CD14-positive monocyte (primary cell): Measurements from ENCODE around the gene STXBP2. TPM values are rescaled to one million over a fixed set of nuclear protein-coding genes. Genes with fewer than 3 reads are reported as not detected.
A peak's percentile ranks its signal among the peaks of the same experiment; 100 is the strongest.

ENCODE experiments used
- DNase-seq, 3 donors: peaks; one replicate each; pipeline ENCODE4 v3.0.0-alpha.2; 2011 to 2022
- H2AFZ ChIP-seq: 2 replicates; pipeline ENCODE4 v1.6.0; 2012; ENCODE audit warnings: mild to moderate bottlenecking, low read depth, low read length, inconsistent platforms; ENCODE audit not compliant: insufficient read depth, poor library complexity, severe bottlenecking
- H3K27ac ChIP-seq, 2 donors: 1 replicate in 1 of 2; 2 replicates in 1 of 2; pipeline ENCODE4 v1.5.1; 2012 to 2013; ENCODE audit warnings: low read length in 2 of 2, control low read depth in 1 of 2, inconsistent platforms in 1 of 2, low read depth in 1 of 2, mild to moderate bottlenecking in 1 of 2
- H3K27me3 ChIP-seq, 2 donors: one replicate each; pipeline versions ENCODE4 v1.6.0 to v1.6.1; 2011 to 2013; ENCODE audit warnings: low read length in 2 of 2; ENCODE audit not compliant: control insufficient read depth in 2 of 2, insufficient read depth in 2 of 2
- H3K36me3 ChIP-seq, 2 donors: replicated peaks in 1 of 2; 1 replicate in 1 of 2; 2 replicates in 1 of 2; pipeline versions ENCODE4 v1.5.1 to v1.6.1; 2012 to 2013; ENCODE audit warnings: low read length in 2 of 2, control low read depth in 1 of 2, inconsistent platforms in 1 of 2, mild to moderate bottlenecking in 1 of 2; ENCODE audit not compliant: insufficient read depth in 2 of 2, control insufficient read depth in 1 of 2
- H3K4me1 ChIP-seq, 2 donors: 1 replicate in 1 of 2; 2 replicates in 1 of 2; pipeline versions ENCODE4 v1.5.1 to v1.6.1; 2012 to 2013; ENCODE audit warnings: low read length in 2 of 2, control low read depth in 1 of 2, inconsistent platforms in 1 of 2, mild to moderate bottlenecking in 1 of 2, moderate library complexity in 1 of 2; ENCODE audit not compliant: insufficient read depth in 2 of 2, control insufficient read depth in 1 of 2
- H3K4me2 ChIP-seq: replicated peaks from 2 replicates; pipeline ENCODE3; 2012; ENCODE audit warnings: low read length, moderate library complexity, mild to moderate bottlenecking; ENCODE audit not compliant: poor library complexity, severe bottlenecking; ENCODE audit errors: extremely low read depth
- H3K4me3 ChIP-seq, 3 experiments: fragments of 200-600 bp in 1 of 3; sonication (generic) in 1 of 3; replicated peaks in 1 of 3; 1 replicate in 2 of 3; 2 replicates in 1 of 3; pipeline ENCODE4 v1.5.1; 2011 to 2013; ENCODE audit warnings: low read length in 3 of 3, mild to moderate bottlenecking in 3 of 3, control low read depth in 2 of 3, low read depth in 2 of 3, inconsistent platforms in 1 of 3, moderate library complexity in 1 of 3
- H3K79me2 ChIP-seq: 2 replicates; pipeline ENCODE4 v1.6.0; 2012; ENCODE audit warnings: mild to moderate bottlenecking, control low read depth, inconsistent platforms, low read length, moderate library complexity; ENCODE audit not compliant: insufficient read depth
- H3K9ac ChIP-seq: 2 replicates; pipeline ENCODE4 v1.6.0; 2017; ENCODE audit warnings: low read length, mild to moderate bottlenecking; ENCODE audit not compliant: insufficient read depth, poor library complexity, severe bottlenecking
- H3K9me3 ChIP-seq, 2 donors: replicated peaks in 1 of 2; 1 replicate in 1 of 2; 2 replicates in 1 of 2; pipeline versions ENCODE4 v1.5.1 to v1.6.1; 2012 to 2013; ENCODE audit warnings: low read length in 2 of 2, control low read depth in 1 of 2; ENCODE audit not compliant: control insufficient read depth in 1 of 2, insufficient read depth in 1 of 2
- H4K20me1 ChIP-seq: 2 replicates; pipeline ENCODE4 v1.6.0; 2012; ENCODE audit warnings: mild to moderate bottlenecking, low read length, control low read depth, moderate library complexity; ENCODE audit not compliant: insufficient read depth
- H3K27ac Mint-ChIP-seq, 7 donors: one replicate each; pipeline ENCODE4 v1.8.0; 2020; ENCODE audit warnings: mild to moderate bottlenecking in 7 of 7, mixed read lengths in 7 of 7, moderate library complexity in 6 of 7, inconsistent platforms in 2 of 7
- H3K27me3 Mint-ChIP-seq, 3 donors: one replicate each; pipeline ENCODE4 v1.8.0; 2021 to 2022; ENCODE audit warnings: low read depth in 3 of 3, mild to moderate bottlenecking in 3 of 3, mixed read lengths in 3 of 3, moderate library complexity in 3 of 3, inconsistent platforms in 1 of 3
- H3K36me3 Mint-ChIP-seq, 2 donors: one replicate each; pipeline ENCODE4 v1.8.0; 2020; ENCODE audit warnings: mixed read lengths in 2 of 2, inconsistent platforms in 1 of 2, mild to moderate bottlenecking in 1 of 2
- H3K4me1 Mint-ChIP-seq: one replicate; pipeline ENCODE4 v1.8.0; 2020; ENCODE audit warnings: mild to moderate bottlenecking, mixed read lengths
- H3K4me3 Mint-ChIP-seq, 2 donors: one replicate each; pipeline ENCODE4 v1.8.0; 2020; ENCODE audit warnings: mild to moderate bottlenecking in 2 of 2, mixed read lengths in 2 of 2, moderate library complexity in 1 of 2
- H3K9me3 Mint-ChIP-seq, 7 donors: one replicate each; pipeline ENCODE4 v1.8.0; 2020 to 2022; ENCODE audit warnings: mixed read lengths in 7 of 7, mild to moderate bottlenecking in 6 of 7, moderate library complexity in 6 of 7, inconsistent platforms in 2 of 7
- CTCF ChIP-seq: fragments of 200-600 bp; IDR thresholded peaks from one replicate; pipeline ENCODE4 v1.8.0; 2022; ENCODE audit warnings: antibody characterized with exemption, mild to moderate bottlenecking
- WGBS: methylation state at CpG from one replicate; pipeline ENCODE4 v1.1.5; 2013; ENCODE audit warnings: missing lambda C conversion rate; ENCODE audit not compliant: insufficient coverage; 5-methylcytosine and 5-hydroxymethylcytosine counted together
- intact Hi-C, 2 donors: fragments of 100-400 bp; cut with micrococcal nuclease; formaldehyde crosslinking; loops; one replicate each; pipeline versions ENCODE4 v1.15.0 to v1.15.1; 2023
- polyA minus RNA-seq: library from RNA; depleted of rRNA, polyadenylated mRNA; stranded (reverse); fragments of >200 nt; gene quantifications from 2 replicates; pipeline ENCODE4 v1.2.3, GENCODE V29; 2012
- polyA plus RNA-seq, 3 donors: library from polyadenylated mRNA; depleted of rRNA in 1 of 3; unstranded in 2 of 3; stranded (reverse) in 1 of 3; fragments of 300-500 nt in 2 of 3; fragments of >200 nt in 1 of 3; fragmentation: Illumina TruSeq in 2 of 3; gene quantifications; 1 replicate in 2 of 3; 2 replicates in 1 of 3; pipeline ENCODE4 v1.2.3, GENCODE V29; 2012 to 2021
- total RNA-seq, 12 experiments: library from RNA in 1 of 12; stranded (reverse) in 1 of 12; fragments of 120-200 nt in 1 of 12; gene quantifications; one replicate each; pipeline ENCODE4 v1.2.4 and lab custom pipeline; 2013 to 2026; ENCODE audit warnings: mixed read lengths in 6 of 12, inconsistent platforms in 1 of 12

The STXBP2 gene
- total RNA-seq (2013): 125 TPM
- 100 to 1,000 TPM; 249 to 846 (median 327) TPM for polyA plus RNA-seq
- polyA minus RNA-seq: 271 and 275 TPM in 2 replicates
- total RNA-seq (lab: John Stamatoyannopoulos, UW): 3.7 to 20.2 (median 14.1) reads per million in 11 experiments

GRCh38 chr19:7636691-7637373 is at the start of gene STXBP2:
TSS of gene STXBP2 (plus strand) at chr19:7637110. CDS start at chr19:7637150, 40 bp downstream.
- Mint-ChIP-seq H3K9me3 (no peaks in the 10 kb centered on the region), H3K27ac (peak within 1 kb of the TSS; percentile 94 to 98 (median 95)), H3K36me3 (peaks cover 36 to 49% of the 10 kb centered on the region in 2 donors), H3K4me1 (peaks cover 46% of the 10 kb centered on the region), H3K27me3 (peaks cover 0 to 3% (median 2%) of the 10 kb centered on the region in 3 donors), H3K4me3 (peak within 1 kb of the TSS; percentile 89 to 92)
- Histone ChIP-seq H3K79me2 (peaks cover 58% of the 10 kb centered on the region), H3K9ac (peak within 1 kb of the TSS; percentile 99), H3K9me3 (no peaks in the 10 kb centered on the region), H3K4me2 (peak within 1 kb of the TSS; percentile 88), H3K4me1 (peaks cover 33 to 42% of the 10 kb centered on the region in 2 donors), H2AFZ (peak within 1 kb of the TSS; percentile 75), H4K20me1 (peaks cover 42% of the 10 kb centered on the region), H3K27me3 (no peaks in the 10 kb centered on the region), H3K27ac (peak within 1 kb of the TSS; percentile 96 to 100), H3K36me3 (peaks cover 36 to 45% of the 10 kb centered on the region in 2 donors), H3K4me3 (peak within 1 kb of the TSS; percentile 56 to 99 (median 90))
- intact Hi-C loops: loop anchor here (5.0 to 10.0 kb wide), 3 partner anchors 40 to 268 kb away; partner anchors contain the start of genes MAP2K7 (in 1 of the 2), MCEMP1 (in 1 of the 2) and TRAPPC5 (in 1 of the 2)
- DNase-seq: peak; percentile 73 to 81 (median 74)
- TF ChIP-seq CTCF: no peak
- 4% methylated on average over 49 of the region's 61 CpGs for WGBS

- Histone ChIP-seq H3K9ac (no peak overlapping the region), H3K4me3 (no peak overlapping the region), H3K4me2 (no peak overlapping the region), H2AFZ (no peak overlapping the region), H3K27ac (no peak overlapping the region), H3K4me1 (peaks cover 0 to 7% of the 10 kb centered on the region in 2 donors), H3K79me2 (no peaks in the 10 kb centered on the region), H3K36me3 (no peaks in the 10 kb centered on the region), H3K9me3 (peaks cover 0 to under 1% of the 10 kb centered on the region in 2 donors), H3K27me3 (peaks cover 6 to 18% of the 10 kb centered on the region in 2 donors), H4K20me1 (no peaks in the 10 kb centered on the region)
- H3K4me1 Mint-ChIP-seq: peaks cover 4% of the 10 kb centered on the region
- no peaks in the 10 kb centered on the region for H3K36me3 Mint-ChIP-seq
- no peak overlapping the region for H3K27ac Mint-ChIP-seq
- peaks cover 0 to 4% (median 0%) of the 10 kb centered on the region in 7 donors for H3K9me3 Mint-ChIP-seq
- no peak for TF ChIP-seq CTCF
- peaks cover 22 to 43% (median 42%) of the 10 kb centered on the region in 3 donors for H3K27me3 Mint-ChIP-seq
- 95% methylated on average over 3 of the region's 7 CpGs for WGBS
- no peak overlapping the region for H3K4me3 Mint-ChIP-seq
- DNase-seq: no peak
- intact Hi-C loops: no loop called here
Measured at GRCh38 chr19:7589822-7590221, 47.1 kb upstream of the STXBP2 start.
